Endothelial cell of umbilical vein (primary cell): Measurements from ENCODE around the gene ALDH3B2. TPM values are rescaled to one million over a fixed set of nuclear protein-coding genes. Genes with fewer than 3 reads are reported as not detected.

Experiments
- BruUV-seq: library from RNA; stranded (reverse); fragments of 400-500 nt; replicated peaks from 2 replicates; lab custom pipeline; 2021; lab: Mats Ljungman, UMichigan
- CTCF ChIA-PET: fragments of 300-600, 350-600 bp; sonication (Branson Sonifier 250); formaldehyde crosslinking; loops from one replicate; lab custom pipeline; 2021; ENCODE audit warnings: antibody characterized with exemption, inconsistent platforms; lab: Charles Lee
- POLR2A ChIA-PET: fragments of 300-600, 350-600 bp; sonication (Branson Sonifier 250); formaldehyde crosslinking; loops from one replicate; lab custom pipeline; 2021; ENCODE audit warnings: antibody characterized with exemption, inconsistent platforms; lab: Charles Lee
- DNase-seq: peaks from one replicate; pipeline ENCODE4 v3.0.0-alpha.2; 2011; ENCODE audit warnings: low read depth, low spot score
- FAIRE-seq: peaks from 2 replicates; lab custom pipeline; 2011; peaks lifted over from hg19 to GRCh38; lab: Jason Lieb, UNC
- H2AFZ ChIP-seq: 2 replicates; pipeline ENCODE4 v1.6.0; 2012; ENCODE audit warnings: low read depth, low read length, control low read depth, inconsistent platforms
- H3K27ac ChIP-seq: 2 replicates; pipeline ENCODE4 v1.5.1; 2011; ENCODE audit warnings: low read depth, mild to moderate bottlenecking, control low read depth, low read length, moderate library complexity; ENCODE audit not compliant: insufficient read depth
- H3K27me3 ChIP-seq, 2 experiments: 2 replicates each; pipeline versions ENCODE4 v1.6.0 to v1.6.1; 2011; ENCODE audit warnings: low read length in 2 of 2, mixed read lengths in 1 of 2; ENCODE audit not compliant: control insufficient read depth in 2 of 2, insufficient read depth in 2 of 2
- H3K36me3 ChIP-seq, 2 experiments: 2 replicates in 1 of 2; 3 replicates in 1 of 2; pipeline ENCODE4 v1.5.1; 2011; ENCODE audit warnings: low read length in 2 of 2, mild to moderate bottlenecking in 1 of 2, moderate library complexity in 1 of 2; ENCODE audit not compliant: control insufficient read depth in 2 of 2, insufficient read depth in 2 of 2; ENCODE audit errors: extremely low read depth in 1 of 2
- H3K4me1 ChIP-seq: 3 replicates; pipeline ENCODE4 v1.5.1; 2011; ENCODE audit warnings: mild to moderate bottlenecking, low read length; ENCODE audit not compliant: control insufficient read depth, insufficient read depth; ENCODE audit errors: extremely low read depth
- H3K4me2 ChIP-seq: 2 replicates; pipeline ENCODE4 v1.6.1; 2011; ENCODE audit warnings: low read length, control low read depth, mixed read lengths; ENCODE audit not compliant: insufficient read depth
- H3K4me3 ChIP-seq, 3 experiments: fragments of 200-600 bp in 1 of 3; sonication (generic), shearing (Covaris generic) in 1 of 3; replicated peaks in 1 of 3; 2 replicates each; pipeline ENCODE4 v1.5.1; 2011 to 2016; ENCODE audit warnings: control low read depth in 3 of 3, low read length in 3 of 3, mild to moderate bottlenecking in 2 of 3, inconsistent platforms in 1 of 3, low read depth in 1 of 3, moderate library complexity in 1 of 3; ENCODE audit not compliant: insufficient read depth in 1 of 3
- H3K79me2 ChIP-seq: 2 replicates; pipeline ENCODE4 v1.6.0; 2012; ENCODE audit warnings: low read length, inconsistent platforms; ENCODE audit not compliant: control insufficient read depth, insufficient read depth
- H3K9ac ChIP-seq: replicated peaks from 2 replicates; pipeline ENCODE3; 2011; ENCODE audit warnings: low read length, control low read depth; ENCODE audit not compliant: insufficient read depth; ENCODE audit errors: extremely low read depth
- H3K9me1 ChIP-seq: replicated peaks from 3 replicates; pipeline ENCODE4 v1.6.0; 2011; ENCODE audit warnings: mild to moderate bottlenecking, low read length; ENCODE audit not compliant: control insufficient read depth, insufficient read depth; ENCODE audit errors: extremely low read depth
- H3K9me3 ChIP-seq: replicated peaks from 2 replicates; pipeline ENCODE4 v1.5.1; 2012; ENCODE audit warnings: low read length, inconsistent platforms; ENCODE audit not compliant: control insufficient read depth, insufficient read depth
- H4K20me1 ChIP-seq: replicated peaks from 2 replicates; pipeline ENCODE3; 2011; ENCODE audit warnings: mild to moderate bottlenecking, low read length; ENCODE audit not compliant: control insufficient read depth, insufficient read depth; ENCODE audit errors: extremely low read depth
- CTCF ChIP-seq, 2 donors: IDR thresholded peaks; 1 replicate in 1 of 2; 2 replicates in 1 of 2; pipeline ENCODE4 v1.5.1; 2011; ENCODE audit warnings: low read length in 2 of 2, mild to moderate bottlenecking in 2 of 2, moderate library complexity in 2 of 2, control low read depth in 1 of 2, inconsistent platforms in 1 of 2, low read depth in 1 of 2; ENCODE audit not compliant: insufficient read depth in 1 of 2; ENCODE audit errors: extremely low read depth in 1 of 2
- EZH2 ChIP-seq: IDR thresholded peaks from 2 replicates; pipeline ENCODE4 v1.6.1; 2012; ENCODE audit warnings: borderline replicate concordance, low read depth, mild to moderate bottlenecking, moderate library complexity, low read length, inconsistent platforms; ENCODE audit not compliant: severe bottlenecking
- FOS ChIP-seq: IDR thresholded peaks from 2 replicates; pipeline ENCODE4 v1.6.1; 2011; ENCODE audit warnings: mild to moderate bottlenecking, low read length, moderate library complexity, borderline replicate concordance; ENCODE audit not compliant: insufficient read depth
- GATA2 ChIP-seq: IDR thresholded peaks from 2 replicates; pipeline ENCODE4 v1.7.0; 2011; ENCODE audit warnings: low read depth, mild to moderate bottlenecking, moderate library complexity, mixed read lengths, low read length; ENCODE audit not compliant: insufficient read length, insufficient read depth
- JUN ChIP-seq: IDR thresholded peaks from 2 replicates; pipeline ENCODE4 v1.6.1; 2011; ENCODE audit warnings: borderline replicate concordance, low read depth; ENCODE audit not compliant: insufficient read length, insufficient read depth
- MAX ChIP-seq: IDR thresholded peaks from 2 replicates; pipeline ENCODE4 v1.6.1; 2011; ENCODE audit not compliant: insufficient read depth, insufficient read length
- MYC ChIP-seq: IDR thresholded peaks from one replicate; pipeline ENCODE4 v1.6.1; 2011; ENCODE audit warnings: mild to moderate bottlenecking, low read depth, low read length
- POLR2A ChIP-seq: IDR thresholded peaks from 2 replicates; pipeline ENCODE4 v1.6.1; 2012; ENCODE audit warnings: low read depth, mild to moderate bottlenecking, control low read depth, low read length
- POLR2AphosphoS5 ChIP-seq: IDR thresholded peaks from 2 replicates; pipeline ENCODE4 v1.6.1; 2012; ENCODE audit warnings: low read depth, mild to moderate bottlenecking, control low read depth, low read length, moderate library complexity; ENCODE audit not compliant: insufficient read depth
- dilution Hi-C: fragments of 300-500 bp; cut with MboI; formaldehyde crosslinking; loops from one replicate; pipeline ENCODE4 v1.15.0; 2019; ENCODE audit warnings: low sequenced_read_pairs; ENCODE audit not compliant: extremely low pct_ligation_motif_present
- intact Hi-C: fragments of 100-400 bp; cut with micrococcal nuclease; formaldehyde crosslinking; loops from one replicate; pipeline ENCODE4 v1.10.0; 2022
- polyA plus RNA-seq, 4 experiments: library from polyadenylated mRNA; depleted of rRNA in 3 of 4; stranded (reverse) in 3 of 4; unstranded in 1 of 4; fragments of >200 nt; gene quantifications; 2 replicates each; pipeline versions ENCODE4 v1.2.1 to v1.2.3, GENCODE V29; 2011 to 2012; ENCODE audit warnings: missing spikeins in 1 of 4
- total RNA-seq: library from RNA; stranded (reverse); gene quantifications from 2 replicates; pipeline ENCODE4 v1.2.3, GENCODE V29; 2021

The ALDH3B2 gene
- total and polyA plus RNA-seq, 2 donors (not counting 3 experiments of a cell fraction or from before 2014, with no cell fraction given): not detected

- H2AFZ ChIP-seq: no peak overlapping the region
- BruUV-seq: no TSS peak
- dilution Hi-C loops (no loop called here), intact Hi-C loops (no loop called here)
- DNase-seq (no peak), FAIRE-seq (no peak)
- H3K9me3 ChIP-seq: no peaks in the 10 kb centered on the region
- H3K4me1 ChIP-seq: no peaks in the 10 kb centered on the region
- no peak overlapping the region for H3K9ac ChIP-seq
- CTCF ChIA-PET: interaction anchor here (2.2 kb wide), 1 partner anchor 12 kb away, joined by 12 read pairs; the partner anchor contains the start of gene NUDT8
- H3K79me2 ChIP-seq: no peaks in the 10 kb centered on the region
- H3K36me3 ChIP-seq: no peaks in the 10 kb centered on the region
- no peak overlapping the region for H3K4me2 ChIP-seq
- no peaks in the 10 kb centered on the region for H4K20me1 ChIP-seq
- no peak for TF ChIP-seq MYC
- no peak for TF ChIP-seq CTCF (IDR thresholded peaks at IDR 0.05; ENCODE audit: extremely low read depth in 1 of 2, insufficient read depth in 1 of 2, low read depth in 1 of 2, low read length in 2 of 2)
- TF ChIP-seq JUN: no peak
- no peak for TF ChIP-seq MAX
- no peak for TF ChIP-seq GATA2
- TF ChIP-seq FOS: no peak
- no peak for TF ChIP-seq POLR2AphosphoS5
- no peak for TF ChIP-seq EZH2
- TF ChIP-seq POLR2A: no peak
- H3K9me1 ChIP-seq: no peaks in the 10 kb centered on the region
- H3K27me3 ChIP-seq: no peaks in the 10 kb centered on the region
- H3K27ac ChIP-seq: no peak overlapping the region
- no peak overlapping the region for H3K4me3 ChIP-seq
- POLR2A ChIA-PET: no interaction called here
These were observed 32.9 kb downstream of the ALDH3B2 start for GRCh38 chr11:67641338-67642172.
